ENCODE results near the gene ACTG1.

GRCh38 chr17:81494626-81495377 lies 17.8 kb downstream of the ACTG1 start:
- TF ChIP-seq POLR2A (IDR thresholded peaks at IDR 0.05; ENCODE audit: low read depth, low read length) (no peak), POLR2AphosphoS5 (IDR thresholded peaks at IDR 0.05; ENCODE audit: low read depth, low read length) (no peak), PAX5 (IDR thresholded peaks at IDR 0.05; ENCODE audit: insufficient read depth, low read length, severe bottlenecking) (no peak)
